GM13977 (cell line): ENCODE measurements around the gene ODF4.

ENCODE experiments used
- DNase-seq: peaks from one replicate; pipeline ENCODE4 v3.0.0; 2012; ENCODE audit warnings: low spot score
- CTCF ChIP-seq: IDR thresholded peaks from 2 replicates; pipeline ENCODE4 v1.5.1; 2012; ENCODE audit warnings: mild to moderate bottlenecking, control low read depth; ENCODE audit not compliant: insufficient read depth; ENCODE audit errors: extremely low read depth, missing control alignments
- in situ Hi-C: fragments of 300-500 bp; cut with MboI; formaldehyde crosslinking; loops from one replicate; pipeline ENCODE4 v1.12.0; 2022; ENCODE audit warnings: low sequenced_read_pairs, low pct_unique_long_range_greater_than_20kb, mixed read lengths, inconsistent platforms; ENCODE audit not compliant: unreplicated experiment

ODF4 gene

GRCh38 chr17:8315764-8316217 is 23.8 kb upstream of the ODF4 start:
- in situ Hi-C loops = no loop called here
- TF ChIP-seq CTCF = no peak
- DNase-seq = no peak

- in situ Hi-C loops = no loop called here
- TF ChIP-seq CTCF = no peak
- no peak for DNase-seq
Measured at GRCh38 chr17:8318010-8318935, 21.4 kb upstream of the ODF4 start.

- in situ Hi-C loops = no loop called here
- no peak for TF ChIP-seq CTCF
- DNase-seq = no peak
Measured at GRCh38 chr17:8320262-8320661, 19.4 kb upstream of the ODF4 start.

- in situ Hi-C loops = no loop called here
- no peak for TF ChIP-seq CTCF
- DNase-seq = no peak
Measured at GRCh38 chr17:8320990-8321389, 18.6 kb upstream of the ODF4 start.

GRCh38 chr17:8322061-8322460 is 17.6 kb upstream of the ODF4 start:
- no peak for TF ChIP-seq CTCF
- in situ Hi-C loops = no loop called here
- no peak for DNase-seq

GRCh38 chr17:8324132-8324531 is 15.5 kb upstream of the ODF4 start:
- DNase-seq = no peak
- TF ChIP-seq CTCF = no peak
- in situ Hi-C loops = no loop called here
